Measurements from ENCODE around the gene RPS8.
"Not testable (repeated sequence)": the region's sequence is repeated elsewhere in the genome, so short reads cannot be mapped to it uniquely, and the experiment has no call there.

The RPS8 gene

GRCh38 chr1:44803312-44804095, 28.2 kb downstream of the RPS8 start:
- Mint-ChIP-seq H3K4me1 (peaks cover 55 to 82% of the 10 kb centered on the region in 2 donors), H3K4me3 (peak overlapping the region; percentile 55 to 87), H3K9me3 (no peaks in the 10 kb centered on the region), H3K36me3 (peaks cover 40 to 60% of the 10 kb centered on the region in 2 donors), H3K27ac (peak overlapping the region; percentile 59), H3K27me3 (no peaks in the 10 kb centered on the region)
- no peak for ATAC-seq (replicated peaks)
- no peak for DNase-seq

- no peaks in the 10 kb centered on the region for H3K27me3 Mint-ChIP-seq
- peaks cover 40 to 60% of the 10 kb centered on the region in 2 donors for H3K36me3 Mint-ChIP-seq
- ATAC-seq (replicated peaks) (no peak), DNase-seq (no peak)
- H3K4me3 Mint-ChIP-seq: peak overlapping the region; percentile 13 to 14
- H3K27ac Mint-ChIP-seq: peak overlapping the region; percentile 89
- H3K9me3 Mint-ChIP-seq: no peaks in the 10 kb centered on the region
- peaks cover 66 to 91% of the 10 kb centered on the region in 2 donors for H3K4me1 Mint-ChIP-seq
Observed at GRCh38 chr1:44805311-44806024, 30.1 kb downstream of the RPS8 start.

GRCh38 chr1:44806025-44806703, 30.8 kb downstream of the RPS8 start:
- ATAC-seq (replicated peaks): no peak
- peaks cover 70 to 92% of the 10 kb centered on the region in 2 donors for H3K4me1 Mint-ChIP-seq
- H3K36me3 Mint-ChIP-seq: peaks cover 39 to 60% of the 10 kb centered on the region in 2 donors
- H3K27me3 Mint-ChIP-seq: no peaks in the 10 kb centered on the region
- H3K4me3 Mint-ChIP-seq: no peak overlapping the region
- peak overlapping the region; percentile 99 for H3K27ac Mint-ChIP-seq
- no peak for DNase-seq
- no peaks in the 10 kb centered on the region for H3K9me3 Mint-ChIP-seq

GRCh38 chr1:44806704-44807363, 31.5 kb downstream of the RPS8 start, which contains the start of gene DYNLT4:
Gene DYNLT4, minus strand, starts transcription at chr1:44807351. Its CDS starts 683 bp downstream, at chr1:44806668.
- H3K27me3 Mint-ChIP-seq: no peaks in the 10 kb centered on the region
- H3K9me3 Mint-ChIP-seq: no peaks in the 10 kb centered on the region
- peaks cover 37 to 57% of the 10 kb centered on the region in 2 donors for H3K36me3 Mint-ChIP-seq
- H3K4me3 Mint-ChIP-seq: peak within 1 kb of the TSS; percentile 62 to 68
- H3K27ac Mint-ChIP-seq: peak within 1 kb of the TSS; percentile 99
- H3K4me1 Mint-ChIP-seq: peaks cover 73 to 93% of the 10 kb centered on the region in 2 donors
- DNase-seq (no peak), ATAC-seq (replicated peaks) (peak; percentile 0 to 1)

GRCh38 chr1:44807364-44808062, 32.2 kb downstream of the RPS8 start:
- Mint-ChIP-seq H3K27me3 (no peaks in the 10 kb centered on the region), H3K9me3 (no peaks in the 10 kb centered on the region), H3K36me3 (peaks cover 34 to 57% of the 10 kb centered on the region in 2 donors), H3K4me3 (peak overlapping the region; percentile 62 to 68), H3K27ac (peak overlapping the region; percentile 99), H3K4me1 (peaks cover 74 to 93% of the 10 kb centered on the region in 2 donors)
- peak; percentile 58 to 60 for ATAC-seq (replicated peaks)
- DNase-seq: peak; percentile 88

GRCh38 chr1:44808063-44808937, 33.0 kb downstream of the RPS8 start, which contains the start of gene BTBD19:
Gene BTBD19, plus strand, starts transcription at chr1:44808523. Its CDS starts 298 bp downstream, at chr1:44808821.
- DNase-seq: peak; percentile 86
- H3K36me3 Mint-ChIP-seq: peaks cover 28 to 55% of the 10 kb centered on the region in 2 donors
- peak; percentile 56 for ATAC-seq (replicated peaks)

GRCh38 chr1:44808938-44809917, 33.9 kb downstream of the RPS8 start:
- peak; percentile 51 to 62 for ATAC-seq (replicated peaks)
- H3K27me3 Mint-ChIP-seq: no peaks in the 10 kb centered on the region
- no peaks in the 10 kb centered on the region for H3K9me3 Mint-ChIP-seq

More at GRCh38 chr1:44808063-44808937, 33.0 kb downstream of the RPS8 start, which contains the start of gene BTBD19:
- H3K4me1 Mint-ChIP-seq: peaks cover 69 to 93% of the 10 kb centered on the region in 2 donors
- H3K4me3 Mint-ChIP-seq: peak within 1 kb of the TSS; percentile 68
- H3K27me3 Mint-ChIP-seq: no peaks in the 10 kb centered on the region
- H3K27ac Mint-ChIP-seq: peak within 1 kb of the TSS; percentile 99
- no peaks in the 10 kb centered on the region for H3K9me3 Mint-ChIP-seq

GRCh38 chr1:44810101-44810761, 34.9 kb downstream of the RPS8 start:
- Mint-ChIP-seq H3K27ac (peak overlapping the region; percentile 99), H3K4me3 (peak overlapping the region; percentile 67 to 68), H3K4me1 (peaks cover 64 to 92% of the 10 kb centered on the region in 2 donors), H3K27me3 (no peaks in the 10 kb centered on the region), H3K36me3 (peaks cover 19 to 46% of the 10 kb centered on the region in 2 donors), H3K9me3 (no peaks in the 10 kb centered on the region)
- peak; percentile 80 for DNase-seq
- peak; percentile 38 to 39 for ATAC-seq (replicated peaks)

More at GRCh38 chr1:44808938-44809917, 33.9 kb downstream of the RPS8 start:
- H3K4me1 Mint-ChIP-seq: peaks cover 62 to 93% of the 10 kb centered on the region in 2 donors
- peak; percentile 84 for DNase-seq
- peak overlapping the region; percentile 39 to 68 for H3K4me3 Mint-ChIP-seq
- H3K36me3 Mint-ChIP-seq: peaks cover 24 to 49% of the 10 kb centered on the region in 2 donors
- H3K27ac Mint-ChIP-seq: peak overlapping the region; percentile 99

- not testable (repeated sequence) for ATAC-seq (replicated peaks); DNase-seq; H3K9me3 Mint-ChIP-seq; H3K27me3 Mint-ChIP-seq
- H3K27ac Mint-ChIP-seq: peak overlapping the region; percentile 99
- H3K36me3 Mint-ChIP-seq: peaks cover 14 to 42% of the 10 kb centered on the region in 2 donors
- H3K4me3 Mint-ChIP-seq: peak overlapping the region in 1 of 2 donors; percentile 67
- peaks cover 62 to 91% of the 10 kb centered on the region in 2 donors for H3K4me1 Mint-ChIP-seq
Observed at GRCh38 chr1:44810762-44811105, 35.4 kb downstream of the RPS8 start.

GRCh38 chr1:44811234-44811633, 35.9 kb downstream of the RPS8 start:
- Mint-ChIP-seq H3K36me3 (peaks cover 12 to 40% of the 10 kb centered on the region in 2 donors), H3K27me3 (no peaks in the 10 kb centered on the region), H3K4me1 (peaks cover 62 to 89% of the 10 kb centered on the region in 2 donors), H3K27ac (peak overlapping the region; percentile 99), H3K4me3 (peak overlapping the region; percentile 2 to 36), H3K9me3 (no peaks in the 10 kb centered on the region)
- no peak for ATAC-seq (replicated peaks)
- no peak for DNase-seq

Data from stimulated activated naive B cell treated with anti-CD40 and anti-IgM and Interleukin-4, amounts not matched to agents 10 μg/mL and 1 μg/mL and 100 μg/mL, for 72 hours (primary cell).